Forelimb muscle (tissue), 1 donor: ENCODE measurements around the gene TMIE. TPM values are rescaled to one million over a fixed set of nuclear protein-coding genes. Genes with fewer than 3 reads are reported as not detected.

Experiments
- DNase-seq: peaks from one replicate; pipeline ENCODE4 v3.0.0-alpha.2; 2013; ENCODE audit warnings: low read depth
- polyA plus RNA-seq: library from polyadenylated mRNA; unstranded; fragments of 120-200 nt; gene quantifications from one replicate; pipeline ENCODE4 v1.2.1, GENCODE V29; 2013; ENCODE audit not compliant: insufficient read length

Gene TMIE
- polyA plus RNA-seq, 1 donor: 1.2 TPM

- DNase-seq: no peak
These were observed 7.4 kb downstream of the TMIE start for GRCh38 chr3:46708401-46709156.

DNA sequence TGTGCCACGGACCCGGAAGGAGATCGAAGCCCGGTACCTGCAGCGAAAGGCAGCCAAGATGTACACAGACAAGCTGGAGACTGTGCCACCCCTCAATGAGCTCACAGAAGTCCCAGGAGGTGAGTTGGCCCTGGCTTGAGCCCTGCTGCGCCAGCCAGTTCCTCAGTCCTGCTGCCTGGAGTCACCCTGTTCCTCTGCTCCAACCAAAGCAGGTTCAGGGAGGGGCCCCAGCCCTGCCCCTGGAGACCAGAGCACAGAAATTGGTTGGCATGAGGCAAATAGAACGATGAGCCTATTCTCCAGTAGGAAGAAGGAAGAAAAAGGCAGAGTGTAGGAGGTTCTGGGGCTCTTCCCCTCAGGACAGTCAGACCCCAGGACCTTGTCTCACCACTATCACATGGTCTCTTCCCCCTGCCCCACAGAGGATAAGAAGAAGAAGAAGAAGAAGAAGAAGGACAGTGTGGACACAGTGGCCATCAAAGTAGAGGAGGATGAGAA lies 8.0 kb downstream of the TMIE start:
- DNase-seq: no peak

- no peak for DNase-seq
These were observed 8.5 kb downstream of the TMIE start for GRCh38 chr3:46709721-46710120.

DNA sequence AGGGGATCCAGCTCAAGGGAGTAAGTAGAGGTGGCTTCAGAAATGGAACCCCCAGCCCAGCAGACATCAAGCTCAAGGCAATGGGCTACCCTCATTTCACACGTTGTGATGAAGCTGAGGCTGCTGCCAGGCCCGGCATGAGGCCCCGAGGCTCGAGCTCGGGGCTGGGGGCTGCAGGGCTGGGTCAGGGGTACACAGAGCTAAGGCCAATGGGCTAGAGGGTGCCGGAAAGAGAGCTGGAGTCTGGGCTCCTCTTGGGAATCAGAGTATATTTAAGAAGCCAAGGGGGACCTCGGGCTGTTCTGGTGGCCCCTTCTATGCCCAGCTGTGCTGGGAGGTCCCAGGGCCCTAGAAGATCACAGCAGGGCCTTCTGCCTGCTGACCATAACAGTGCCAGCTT lies 9.0 kb downstream of the TMIE start:
- DNase-seq: no peak

GRCh38 chr3:46710671-46711295 lies 9.6 kb downstream of the TMIE start:
- no peak for DNase-seq

DNA sequence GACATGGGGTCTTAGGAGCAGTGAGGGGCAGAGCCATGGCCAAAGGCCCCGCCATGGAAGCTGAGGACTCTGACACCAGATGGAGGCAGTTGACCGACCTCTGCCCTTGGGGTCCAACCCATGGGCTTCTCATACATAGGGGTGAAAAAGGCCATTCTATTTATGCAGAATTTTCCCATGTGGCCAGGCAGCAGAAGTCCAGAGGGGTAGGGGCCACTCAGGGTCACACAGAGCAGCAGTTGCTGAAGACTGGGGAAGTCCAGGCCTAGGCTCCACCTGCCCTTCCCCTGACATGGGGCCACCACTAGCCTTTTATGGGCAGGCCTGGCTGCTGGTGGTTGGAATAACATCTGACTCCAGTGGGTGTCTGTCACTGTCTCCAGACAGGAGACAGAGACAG lies 10.1 kb downstream of the TMIE start:
- DNase-seq: no peak

DNA sequence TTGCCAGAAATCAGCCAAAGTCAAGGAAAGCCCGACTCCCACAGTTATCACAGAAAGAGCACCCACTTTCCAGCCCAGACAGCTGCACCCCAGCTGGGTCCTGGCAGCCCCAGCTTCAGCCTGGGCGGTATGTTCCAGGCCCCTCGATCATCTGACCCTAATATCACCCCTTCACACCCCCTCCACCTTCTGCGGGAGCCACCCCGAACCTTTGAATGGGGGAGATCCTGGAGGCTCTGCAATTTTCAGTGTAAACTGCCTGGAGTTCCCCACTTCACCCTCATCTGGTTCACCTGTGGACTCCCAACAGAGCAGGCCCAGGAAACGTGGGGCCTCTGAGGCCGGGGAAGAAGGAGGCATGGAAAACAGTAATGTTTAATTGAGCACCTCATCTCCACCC lies 10.6 kb downstream of the TMIE start:
- DNase-seq: no peak

DNA sequence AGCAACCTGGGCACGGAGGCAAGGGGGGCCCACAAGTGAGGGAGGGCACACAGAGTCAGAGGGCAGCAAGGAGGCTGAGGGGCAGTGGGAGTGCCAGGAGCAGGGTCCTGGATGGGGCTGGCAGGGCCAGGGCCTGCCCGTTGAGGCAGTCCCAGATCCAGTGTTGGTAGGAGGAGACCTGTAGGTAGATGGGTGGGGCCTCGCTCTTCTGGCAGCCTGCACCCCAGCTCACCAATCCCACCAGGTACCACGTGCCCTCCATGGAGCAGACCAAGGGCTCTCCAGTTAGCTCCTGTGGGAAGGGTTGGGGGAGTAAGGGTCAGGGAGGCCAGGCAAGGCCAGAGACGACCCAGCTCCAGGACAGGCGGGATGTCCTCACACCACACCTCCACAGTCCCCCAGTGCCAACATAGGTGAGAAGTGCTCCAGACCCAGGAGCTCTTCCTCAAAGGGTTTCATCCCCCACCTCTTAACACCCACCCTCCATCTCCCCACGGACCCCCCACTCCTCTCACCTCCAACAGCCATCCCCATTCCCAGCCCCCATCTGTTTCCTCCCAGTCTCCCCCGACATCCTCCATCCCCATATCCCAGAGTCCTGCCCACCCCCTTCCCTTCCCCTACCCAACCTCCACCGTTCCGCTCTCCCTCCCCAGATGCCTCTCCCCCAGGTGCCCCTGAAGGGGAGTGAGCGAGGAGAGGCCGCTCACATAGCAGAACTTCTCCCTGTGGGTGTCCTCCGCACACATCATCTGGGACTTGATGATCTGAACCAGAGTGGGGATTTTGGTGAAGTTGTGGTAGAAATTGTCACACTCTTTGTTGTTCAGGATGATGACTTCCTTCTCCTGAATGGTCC lies 11.2 kb downstream of the TMIE start:
- DNase-seq: no peak

DNA sequence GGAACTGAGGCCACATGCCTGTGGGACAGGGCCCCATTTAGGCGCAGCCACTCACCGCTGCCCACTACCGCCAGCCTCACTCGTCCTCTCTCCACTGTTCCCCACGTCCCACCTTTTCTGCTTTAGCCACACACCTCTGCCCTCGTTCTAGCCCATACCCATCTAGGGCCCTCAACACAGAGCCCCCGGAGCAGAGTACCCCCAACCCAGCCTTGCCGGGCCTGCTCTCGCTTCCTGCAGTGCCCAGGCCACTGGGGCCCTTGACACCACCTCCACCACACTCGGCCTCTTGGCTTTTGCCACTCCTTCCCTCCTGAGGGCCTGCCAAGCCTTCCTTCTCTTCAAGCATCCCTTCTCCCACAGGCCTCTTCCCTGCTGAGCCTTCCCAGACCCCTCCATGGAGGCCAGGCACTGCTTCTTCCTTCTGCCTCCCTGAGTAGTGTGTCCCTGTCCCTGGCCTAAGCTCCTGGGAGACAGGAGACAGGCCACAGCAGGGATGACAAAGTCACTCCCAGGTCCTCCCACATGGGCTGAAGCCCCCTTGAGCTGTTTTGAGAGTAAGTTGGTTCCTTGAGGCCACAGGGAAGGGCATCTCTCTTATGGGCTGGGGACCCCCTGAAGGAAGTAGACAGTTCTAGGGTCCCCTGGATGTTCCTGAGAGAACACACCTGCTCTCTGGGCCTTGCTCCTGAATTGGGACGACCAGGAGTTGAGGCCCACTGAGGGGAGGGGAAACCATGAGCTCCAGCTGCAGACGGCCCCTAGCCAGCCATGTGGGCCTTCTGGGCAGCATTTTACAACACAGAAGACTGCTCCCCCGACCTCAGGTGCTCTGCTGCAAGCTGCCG lies 12.1 kb downstream of the TMIE start:
- no peak for DNase-seq

- no peak for DNase-seq
These were observed 12.8 kb downstream of the TMIE start for GRCh38 chr3:46713898-46714552.

GRCh38 chr3:46714728-46715506 lies 13.7 kb downstream of the TMIE start:
- DNase-seq: no peak

- DNase-seq: no peak
These were observed 14.4 kb downstream of the TMIE start for GRCh38 chr3:46715507-46716175.

GRCh38 chr3:46716461-46717441 lies 15.6 kb downstream of the TMIE start:
- no peak for DNase-seq

DNA sequence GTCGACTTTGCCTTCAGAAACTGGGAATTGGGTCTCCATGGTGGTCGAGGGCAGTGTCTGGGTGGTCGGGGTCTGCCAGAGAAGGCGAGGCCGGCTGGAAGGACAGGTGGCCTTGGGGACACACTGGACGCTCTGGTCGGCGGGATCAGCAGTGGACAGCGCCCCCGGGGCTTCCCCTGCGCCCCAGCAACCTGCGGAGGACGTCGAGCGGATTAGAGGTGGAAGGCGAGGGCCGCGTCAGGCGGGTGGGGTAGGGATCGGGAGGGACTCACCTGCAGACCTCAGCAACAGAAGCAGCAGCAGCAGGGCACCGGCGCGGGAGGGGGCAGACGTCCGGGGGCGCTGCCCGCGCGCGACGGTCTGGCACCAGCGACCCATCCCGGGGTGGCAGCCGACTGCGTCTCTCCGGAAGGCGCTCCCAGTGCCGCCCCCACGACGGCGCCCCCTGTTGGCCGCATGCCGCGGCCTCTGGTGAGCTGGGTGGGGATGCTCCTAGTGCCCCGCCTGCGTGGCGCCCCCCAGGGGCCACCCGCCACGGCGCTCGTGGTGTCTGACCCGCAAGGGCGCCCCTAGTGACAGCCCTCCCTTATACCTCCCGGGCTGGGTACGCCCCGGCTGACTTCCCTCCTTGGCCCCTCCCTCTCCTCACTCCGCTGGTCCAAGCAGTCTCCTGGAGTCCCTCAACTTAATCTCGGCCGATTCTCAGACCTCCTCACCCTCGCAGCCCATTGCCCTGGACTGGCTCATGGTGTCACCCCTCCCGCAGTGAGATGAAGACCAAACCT lies 16.4 kb downstream of the TMIE start, which contains the start of gene PRSS50:
Gene PRSS50, minus strand, starts transcription at position 423 of the 785 bp plus-strand sequence. Its CDS starts 45 bp downstream, at position 378.
- no peak for DNase-seq

DNA sequence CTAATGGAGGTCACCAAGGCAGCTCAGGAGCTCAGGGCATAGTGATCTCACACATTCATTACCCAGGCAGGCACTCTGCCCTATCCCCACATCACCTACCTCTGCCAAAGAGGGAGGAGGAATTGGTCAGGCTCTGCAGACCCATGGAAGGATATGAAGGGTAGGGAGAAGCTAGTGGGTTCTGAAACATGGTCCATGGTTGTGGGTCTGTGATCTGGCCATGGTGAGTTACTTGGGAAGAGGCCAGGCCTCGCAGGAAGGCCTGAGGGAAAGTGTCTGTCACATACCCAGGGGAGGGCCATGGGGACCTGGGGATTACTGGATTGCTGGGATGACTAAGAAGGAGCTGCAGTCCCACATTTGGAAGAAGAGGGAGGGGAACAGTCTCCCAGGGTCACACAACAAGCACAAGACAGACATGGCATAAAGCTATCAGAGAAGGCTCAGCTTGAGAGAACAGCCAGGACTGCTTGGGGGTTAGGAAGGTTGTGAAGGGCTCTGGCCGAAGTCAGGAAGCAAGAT lies 17.9 kb downstream of the TMIE start:
- no peak for DNase-seq

- DNase-seq: no peak
These were observed 18.6 kb downstream of the TMIE start for GRCh38 chr3:46719735-46720271.

DNA sequence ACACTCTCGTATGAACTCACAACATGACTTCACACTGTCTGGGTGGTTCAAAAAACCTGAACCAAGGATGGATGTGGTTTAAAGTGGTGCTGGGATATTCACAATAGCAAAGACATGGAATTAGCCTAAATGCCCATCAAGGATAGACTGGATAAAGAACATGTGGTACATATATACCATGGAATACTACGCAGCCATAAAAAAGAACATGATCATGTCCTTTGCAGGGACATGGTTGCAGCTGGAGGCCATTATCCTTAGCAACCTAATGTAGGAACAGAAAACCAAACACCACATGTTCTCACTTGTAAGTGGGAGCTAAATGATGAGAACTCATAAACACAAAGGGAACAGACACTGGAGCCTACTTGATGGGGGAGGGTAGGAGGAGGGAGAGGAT lies 19.8 kb downstream of the TMIE start:
- no peak for DNase-seq
